Measurements from ENCODE around the gene C5orf15.

GRCh38 chr5:133921979-133922378 lies 46.4 kb downstream of the C5orf15 start:
- TF ChIP-seq CTCF (conservative IDR thresholded peaks at IDR 0.05 in 1 of 2, IDR thresholded peaks at IDR 0.05 in 1 of 2; ENCODE audit: extremely low read depth in 1 of 2, insufficient read depth in 1 of 2, low read depth in 1 of 2, low read length in 2 of 2) = no peak
- no peak for TF ChIP-seq EZH2 (IDR thresholded peaks at IDR 0.05; ENCODE audit: borderline replicate concordance, low read length)
